ENCODE results near the gene AKAP6. TPM values are rescaled to one million over a fixed set of nuclear protein-coding genes. Genes with fewer than 3 reads are reported as not detected.

The AKAP6 gene
- total RNA-seq = 7.7 TPM
- long read RNA-seq, partial matches to known transcripts = 1 of 1 reads
- long read RNA-seq, other reads (novel, unspliced or antisense) = 0 of 1 reads

GRCh38 chr14:32329146-32329545 is at the start of gene AKAP6:
TSS of gene AKAP6 (plus strand) at chr14:32329298. CDS start at chr14:32433494, 104,196 bp downstream.
- H3K4me1 ChIP-seq = no peaks in the 10 kb centered on the region
- intact Hi-C loops (cut with DNase I) = no loop called here
- no peak within 1 kb of the TSS for H3K4me3 ChIP-seq
- H3K9me3 ChIP-seq = no peaks in the 10 kb centered on the region
- ATAC-seq (no peak), DNase-seq (no peak)
- no peak within 1 kb of the TSS for H3K27ac ChIP-seq
- no peaks in the 10 kb centered on the region for H3K27me3 ChIP-seq
- TF ChIP-seq CTCF (IDR thresholded peaks at IDR 0.05) = no peak
- H3K36me3 ChIP-seq = no peaks in the 10 kb centered on the region

GRCh38 chr14:32286602-32287001 is 42.5 kb upstream of the AKAP6 start:
- ATAC-seq (no peak), DNase-seq (no peak)
- Histone ChIP-seq H3K36me3 (no peaks in the 10 kb centered on the region), H3K4me3 (no peak overlapping the region), H3K9me3 (peaks cover 4% of the 10 kb centered on the region), H3K27ac (no peak overlapping the region), H3K4me1 (no peaks in the 10 kb centered on the region), H3K27me3 (no peaks in the 10 kb centered on the region)
- intact Hi-C loops (cut with DNase I) = no loop called here
- no peak for TF ChIP-seq CTCF (IDR thresholded peaks at IDR 0.05)

- TF ChIP-seq CTCF (IDR thresholded peaks at IDR 0.05) = no peak
- Histone ChIP-seq H3K27me3 (no peaks in the 10 kb centered on the region), H3K4me1 (no peaks in the 10 kb centered on the region), H3K36me3 (no peaks in the 10 kb centered on the region), H3K27ac (no peak overlapping the region), H3K9me3 (no peaks in the 10 kb centered on the region), H3K4me3 (no peak overlapping the region)
- intact Hi-C loops (cut with DNase I) = no loop called here
- no peak for DNase-seq
- no peak for ATAC-seq
These were observed 32.7 kb upstream of the AKAP6 start for GRCh38 chr14:32296366-32296765.

GRCh38 chr14:32298346-32298745 is 30.8 kb upstream of the AKAP6 start:
- no peak overlapping the region for H3K27ac ChIP-seq
- H3K4me1 ChIP-seq = no peaks in the 10 kb centered on the region
- DNase-seq (no peak), ATAC-seq (no peak)
- intact Hi-C loops (cut with DNase I) = no loop called here
- H3K36me3 ChIP-seq = no peaks in the 10 kb centered on the region
- H3K4me3 ChIP-seq = no peak overlapping the region
- no peaks in the 10 kb centered on the region for H3K27me3 ChIP-seq
- H3K9me3 ChIP-seq = no peaks in the 10 kb centered on the region
- TF ChIP-seq CTCF (IDR thresholded peaks at IDR 0.05) = no peak

GRCh38 chr14:32300136-32300535 is 29.0 kb upstream of the AKAP6 start:
- no peaks in the 10 kb centered on the region for H3K4me1 ChIP-seq
- intact Hi-C loops (cut with DNase I) = no loop called here
- H3K9me3 ChIP-seq = no peaks in the 10 kb centered on the region
- no peak for TF ChIP-seq CTCF (IDR thresholded peaks at IDR 0.05)
- no peak overlapping the region for H3K4me3 ChIP-seq
- no peaks in the 10 kb centered on the region for H3K27me3 ChIP-seq
- ATAC-seq = no peak
- DNase-seq = no peak
- no peak overlapping the region for H3K27ac ChIP-seq
- no peaks in the 10 kb centered on the region for H3K36me3 ChIP-seq

- TF ChIP-seq CTCF (IDR thresholded peaks at IDR 0.05) = no peak
- no peak overlapping the region for H3K4me3 ChIP-seq
- intact Hi-C loops (cut with DNase I) = no loop called here
- DNase-seq (no peak), ATAC-seq (no peak)
- no peaks in the 10 kb centered on the region for H3K4me1 ChIP-seq
- H3K36me3 ChIP-seq = no peaks in the 10 kb centered on the region
- no peaks in the 10 kb centered on the region for H3K27me3 ChIP-seq
- no peaks in the 10 kb centered on the region for H3K9me3 ChIP-seq
- H3K27ac ChIP-seq = no peak overlapping the region
These were observed 25.2 kb upstream of the AKAP6 start for GRCh38 chr14:32303865-32304264.
